GM12873 (cell line): ENCODE measurements around the gene ZNF30.

Experiments
- TF ChIP-seq, protein P1 (sequence below): IDR thresholded peaks from 2 replicates; pipeline ENCODE4 v1.5.1; 2012; ENCODE audit warnings: low read depth, mild to moderate bottlenecking, moderate library complexity, low read length, control low read depth; ENCODE audit not compliant: insufficient read depth; ENCODE audit errors: missing control alignments

Gene ZNF30

DNA sequence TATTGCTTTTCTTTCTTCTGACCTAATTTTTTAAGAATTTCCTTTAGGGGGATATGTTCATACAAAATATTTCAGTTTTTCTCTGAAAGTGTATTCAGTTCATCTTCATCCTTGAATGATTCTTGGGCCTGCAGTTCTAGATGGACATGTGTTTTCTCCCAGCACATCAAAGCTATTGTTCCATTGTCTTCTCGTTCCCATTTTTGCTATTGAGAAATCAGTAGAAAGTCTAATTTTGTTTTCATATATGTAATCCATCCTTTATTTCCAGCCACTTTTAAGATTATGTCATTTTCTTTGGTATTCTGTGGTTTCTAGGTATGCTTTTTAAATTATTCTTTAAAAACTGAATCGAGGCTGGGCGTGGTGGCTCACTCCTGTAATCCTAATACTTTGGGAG lies 57.6 kb downstream of the ZNF30 start:
- TF ChIP-seq, protein P1, sequence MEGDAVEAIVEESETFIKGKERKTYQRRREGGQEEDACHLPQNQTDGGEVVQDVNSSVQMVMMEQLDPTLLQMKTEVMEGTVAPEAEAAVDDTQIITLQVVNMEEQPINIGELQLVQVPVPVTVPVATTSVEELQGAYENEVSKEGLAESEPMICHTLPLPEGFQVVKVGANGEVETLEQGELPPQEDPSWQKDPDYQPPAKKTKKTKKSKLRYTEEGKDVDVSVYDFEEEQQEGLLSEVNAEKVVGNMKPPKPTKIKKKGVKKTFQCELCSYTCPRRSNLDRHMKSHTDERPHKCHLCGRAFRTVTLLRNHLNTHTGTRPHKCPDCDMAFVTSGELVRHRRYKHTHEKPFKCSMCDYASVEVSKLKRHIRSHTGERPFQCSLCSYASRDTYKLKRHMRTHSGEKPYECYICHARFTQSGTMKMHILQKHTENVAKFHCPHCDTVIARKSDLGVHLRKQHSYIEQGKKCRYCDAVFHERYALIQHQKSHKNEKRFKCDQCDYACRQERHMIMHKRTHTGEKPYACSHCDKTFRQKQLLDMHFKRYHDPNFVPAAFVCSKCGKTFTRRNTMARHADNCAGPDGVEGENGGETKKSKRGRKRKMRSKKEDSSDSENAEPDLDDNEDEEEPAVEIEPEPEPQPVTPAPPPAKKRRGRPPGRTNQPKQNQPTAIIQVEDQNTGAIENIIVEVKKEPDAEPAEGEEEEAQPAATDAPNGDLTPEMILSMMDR, result no peak

DNA sequence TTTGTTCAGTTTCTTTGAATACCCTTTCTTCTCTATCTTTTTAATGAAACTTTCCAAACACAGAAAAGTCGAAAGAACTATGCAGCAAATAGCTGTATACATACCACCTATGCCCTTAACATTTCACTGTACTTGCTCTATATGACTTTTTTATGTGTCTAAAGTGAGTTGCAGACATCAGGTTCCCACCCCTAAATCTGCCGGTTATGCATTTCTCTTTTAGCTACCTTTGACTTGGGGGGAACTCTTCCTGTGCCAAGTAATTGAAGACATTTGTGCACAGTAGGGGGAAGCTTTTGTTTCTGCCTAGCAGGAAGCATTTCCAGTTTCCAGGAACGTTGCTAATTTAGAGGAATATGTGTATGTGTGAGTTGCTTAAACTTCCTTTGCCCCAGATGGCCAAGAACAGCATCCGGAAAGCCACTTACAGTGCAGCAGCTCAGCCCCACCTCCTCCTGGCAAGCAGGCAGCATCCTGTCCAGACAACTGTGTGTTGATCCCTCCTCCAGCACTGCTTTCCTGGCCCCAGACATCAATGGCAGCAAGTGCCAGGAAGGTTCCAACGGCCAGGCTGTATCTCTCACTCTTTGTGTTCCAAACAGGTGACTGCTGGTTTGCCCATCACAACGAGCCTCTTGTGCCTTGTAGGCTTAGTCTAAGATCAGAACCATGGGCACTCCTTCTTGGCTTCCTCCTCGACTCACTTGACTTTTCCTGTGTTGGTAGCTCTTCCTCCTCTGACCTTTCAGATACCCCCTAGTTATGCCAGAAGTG lies 58.7 kb downstream of the ZNF30 start:
- TF ChIP-seq, protein P1, result no peak

DNA sequence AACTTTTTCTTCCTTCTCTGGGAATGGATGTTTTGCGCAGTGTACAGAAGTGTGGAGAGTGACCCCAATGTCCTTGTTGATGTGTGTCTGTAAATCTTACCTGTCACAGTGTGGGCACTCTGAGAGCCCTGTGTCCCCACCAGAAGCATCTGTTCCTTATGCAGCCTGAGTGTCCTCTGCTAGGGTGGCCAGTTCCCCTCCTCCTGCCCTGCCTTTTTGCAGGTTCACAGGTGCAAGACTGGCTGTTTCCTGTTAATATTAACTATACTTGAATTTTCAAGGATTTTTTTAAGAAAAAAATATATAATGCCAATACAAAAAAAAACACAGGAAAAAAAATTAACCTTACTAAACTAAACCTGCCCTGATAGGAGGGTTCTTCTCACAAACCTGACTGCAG lies 61.4 kb downstream of the ZNF30 start:
- TF ChIP-seq, protein P1, result no peak

DNA sequence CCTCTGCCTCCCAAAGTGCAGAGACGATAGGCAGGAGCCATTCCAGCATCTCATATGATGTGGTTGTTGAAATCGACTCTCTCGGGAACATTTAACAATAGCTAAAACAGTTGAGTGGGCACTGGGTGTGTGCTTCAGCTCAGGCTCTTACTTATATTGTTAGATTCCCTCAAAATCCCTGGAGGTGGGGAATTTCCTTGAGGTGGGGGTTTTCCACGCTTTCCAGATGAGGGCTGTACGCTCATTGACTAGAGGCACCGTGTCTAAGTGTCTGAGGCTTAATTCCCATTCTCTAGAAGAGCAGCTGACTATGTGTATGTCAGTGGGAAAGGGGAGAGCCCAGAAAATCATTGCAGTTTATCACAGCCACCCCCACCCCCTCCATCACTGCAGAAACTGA lies 62.6 kb downstream of the ZNF30 start:
- TF ChIP-seq, protein P1, result no peak

DNA sequence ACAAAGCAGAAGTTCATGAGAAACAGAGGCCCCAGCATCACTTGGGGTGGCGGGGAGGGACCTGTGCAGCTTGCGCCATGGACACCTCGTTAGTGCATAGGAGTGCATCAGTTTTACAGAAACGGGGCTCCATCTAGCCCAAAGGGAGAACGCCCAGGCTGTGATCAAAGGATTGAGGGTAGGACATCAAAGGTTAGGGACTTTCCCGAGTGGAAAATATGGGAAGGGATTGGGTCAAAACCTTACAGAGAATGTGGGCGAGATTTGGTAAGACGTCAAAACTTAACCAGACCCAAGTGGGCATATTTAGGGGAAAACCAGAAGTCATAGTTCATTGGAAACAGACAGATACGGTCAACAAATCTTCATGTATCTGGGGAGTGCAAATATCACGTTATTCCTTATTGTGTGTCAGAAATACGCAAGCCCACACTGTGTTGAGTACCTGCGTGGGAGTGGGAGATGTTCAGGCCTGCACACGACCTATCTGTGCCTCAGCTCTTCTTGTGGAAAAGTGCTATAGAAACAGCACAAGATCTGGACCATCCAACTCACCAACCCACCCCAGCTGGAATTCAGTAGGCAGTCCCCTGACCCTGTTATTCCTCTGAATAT lies 64.0 kb downstream of the ZNF30 start:
- TF ChIP-seq, protein P1, result no peak

DNA sequence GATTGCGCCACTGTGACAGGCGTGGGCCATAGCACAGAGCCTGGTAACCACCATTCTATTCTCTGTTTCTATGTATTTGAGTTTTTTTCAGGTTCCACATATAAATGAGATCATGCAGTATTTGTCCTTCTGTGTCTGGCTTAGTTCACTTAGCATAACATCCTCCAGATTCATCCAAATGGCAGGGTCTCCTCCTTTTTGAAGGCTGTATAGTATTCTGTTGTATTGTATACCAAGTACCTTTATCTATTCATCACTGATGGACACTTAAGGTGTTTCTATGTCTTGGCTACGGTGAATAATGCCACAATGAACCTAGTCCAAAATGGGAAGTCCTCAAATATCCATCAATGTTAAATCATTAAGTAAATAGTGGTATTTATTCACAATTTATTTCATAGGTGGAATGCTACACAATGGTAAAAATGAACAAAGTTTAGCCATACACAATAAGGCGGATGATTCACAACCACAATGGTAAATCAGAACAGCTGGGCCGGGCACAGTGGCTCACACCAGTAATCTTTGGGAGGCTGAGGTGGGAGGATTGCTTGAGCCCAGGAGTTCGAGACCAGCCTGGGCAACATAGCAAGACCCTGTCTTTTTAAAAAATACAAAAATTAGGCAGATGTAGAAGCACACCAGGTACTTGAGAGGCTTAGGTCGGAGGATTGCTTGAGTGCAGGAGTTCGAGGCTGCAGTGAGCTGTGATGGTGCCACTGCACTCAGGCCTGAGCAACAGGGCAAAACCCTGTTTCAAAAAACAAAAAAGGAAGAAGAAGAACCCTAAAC lies 65.0 kb downstream of the ZNF30 start:
- TF ChIP-seq, protein P1, result no peak

DNA sequence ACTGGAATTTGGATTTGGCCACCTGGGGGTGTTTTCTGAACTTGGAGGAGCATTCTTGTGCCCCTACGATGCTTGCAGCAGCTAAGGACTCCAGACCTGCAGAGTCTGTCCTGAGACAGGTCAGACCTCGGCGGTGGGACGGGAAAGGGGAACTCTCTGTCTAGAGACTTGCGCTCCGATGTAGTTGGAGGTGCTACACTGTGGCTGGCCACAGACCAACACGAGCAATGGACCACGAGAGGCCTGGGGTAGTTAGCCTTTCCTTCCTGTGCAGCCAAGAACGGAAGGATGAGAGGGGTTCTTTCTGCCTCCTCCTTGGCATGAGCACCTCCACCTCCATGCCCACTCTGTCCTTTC lies 67.6 kb downstream of the ZNF30 start:
- TF ChIP-seq, protein P1, result no peak
